ENCODE measurements around the gene ITGB8.

DNA sequence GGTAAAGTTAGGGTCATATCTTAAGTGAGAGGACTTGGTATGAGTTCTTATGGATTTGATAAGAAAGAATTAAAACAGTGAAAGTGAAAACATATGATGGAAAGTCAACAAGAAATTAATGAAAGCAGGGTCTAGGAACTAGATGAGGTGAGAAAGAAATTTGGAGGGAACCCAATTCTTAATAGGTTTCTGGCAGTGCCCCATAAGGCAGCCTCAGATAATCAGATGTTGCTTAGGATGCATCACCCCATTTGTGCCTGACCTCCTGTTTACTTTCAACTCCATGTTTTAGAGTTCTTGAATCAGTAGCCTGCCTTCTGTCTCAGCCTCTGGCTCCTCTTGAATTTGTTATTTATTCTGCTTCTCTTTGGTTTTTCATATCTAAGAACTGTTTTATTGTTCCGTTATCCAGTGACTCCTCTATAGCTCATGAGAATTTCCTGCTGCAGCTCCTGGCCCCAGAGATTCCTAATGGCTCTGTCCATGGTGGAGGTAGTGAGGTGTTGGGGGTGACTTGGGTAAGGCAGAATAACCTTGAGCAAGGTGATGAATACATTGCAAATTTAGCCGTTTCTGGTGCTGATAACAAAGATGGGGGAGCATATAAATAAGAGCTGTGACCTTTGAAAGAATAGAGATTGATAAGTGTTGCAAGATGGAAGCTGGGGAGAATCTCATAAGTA is 17.6 kb downstream of the ITGB8 start:
- TF ChIP-seq RAD21 (IDR thresholded peaks at IDR 0.05; ENCODE audit: low read length) (no peak), CTCF (conservative IDR thresholded peaks at IDR 0.05; ENCODE audit: low read depth, low read length) (no peak), SMC3 (IDR thresholded peaks at IDR 0.05; ENCODE audit: low read depth, low read length) (no peak), POLR2A (IDR thresholded peaks at IDR 0.05; ENCODE audit: low read depth, low read length) (no peak), RCOR1 (IDR thresholded peaks at IDR 0.05; ENCODE audit: insufficient replicate concordance, low read length) (no peak), MXI1 (IDR thresholded peaks at IDR 0.05; ENCODE audit: borderline replicate concordance, low read depth, low read length) (no peak), CEBPB (IDR thresholded peaks at IDR 0.05; ENCODE audit: low read depth, low read length) (no peak), USF2 (IDR thresholded peaks at IDR 0.05; ENCODE audit: low read depth, low read length) (no peak), RFX5 (IDR thresholded peaks at IDR 0.05; ENCODE audit: low read depth, low read length) (no peak), FOS (IDR thresholded peaks at IDR 0.05; ENCODE audit: low read depth, low read length) (no peak), MAZ (IDR thresholded peaks at IDR 0.05; ENCODE audit: borderline replicate concordance, low read depth, low read length) (no peak), BHLHE40 (IDR thresholded peaks at IDR 0.05; ENCODE audit: low read depth, low read length) (no peak), CHD1 (IDR thresholded peaks at IDR 0.05; ENCODE audit: low read depth, low read length) (no peak)
- TF ChIP-seq, protein P1, sequence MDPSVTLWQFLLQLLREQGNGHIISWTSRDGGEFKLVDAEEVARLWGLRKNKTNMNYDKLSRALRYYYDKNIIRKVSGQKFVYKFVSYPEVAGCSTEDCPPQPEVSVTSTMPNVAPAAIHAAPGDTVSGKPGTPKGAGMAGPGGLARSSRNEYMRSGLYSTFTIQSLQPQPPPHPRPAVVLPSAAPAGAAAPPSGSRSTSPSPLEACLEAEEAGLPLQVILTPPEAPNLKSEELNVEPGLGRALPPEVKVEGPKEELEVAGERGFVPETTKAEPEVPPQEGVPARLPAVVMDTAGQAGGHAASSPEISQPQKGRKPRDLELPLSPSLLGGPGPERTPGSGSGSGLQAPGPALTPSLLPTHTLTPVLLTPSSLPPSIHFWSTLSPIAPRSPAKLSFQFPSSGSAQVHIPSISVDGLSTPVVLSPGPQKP (IDR thresholded peaks at IDR 0.05; ENCODE audit: borderline replicate concordance, low read depth, low read length): no peak

Data from IMR-90 (cell line).